HG03139 (cell line): ENCODE data around the gene IQCC.

Source experiments
- ATAC-seq: cut with Tn5 transposase; IDR thresholded peaks from one replicate; pipeline ENCODE4 v1.9.1; 2021; ENCODE audit not compliant: unreplicated experiment

Gene IQCC

GRCh38 chr1:32255072-32256071 is 49.9 kb downstream of the IQCC start:
- no peak for ATAC-seq

GRCh38 chr1:32256473-32257226 is 51.2 kb downstream of the IQCC start:
- ATAC-seq, result no peak

GRCh38 chr1:32257227-32257508 is 51.7 kb downstream of the IQCC start:
- ATAC-seq, result no peak
